NCI-H446 (cell line): ENCODE measurements around the gene DUSP12.
"Not testable (repeated sequence)": the region's sequence is repeated elsewhere in the genome, so short reads cannot be mapped to it uniquely, and the experiment has no call there.

Experiments used
- DNase-seq, 2 experiments: peaks; one replicate each; lab custom pipeline; 2025; lab: John Stamatoyannopoulos, UW

DUSP12 gene

DNA sequence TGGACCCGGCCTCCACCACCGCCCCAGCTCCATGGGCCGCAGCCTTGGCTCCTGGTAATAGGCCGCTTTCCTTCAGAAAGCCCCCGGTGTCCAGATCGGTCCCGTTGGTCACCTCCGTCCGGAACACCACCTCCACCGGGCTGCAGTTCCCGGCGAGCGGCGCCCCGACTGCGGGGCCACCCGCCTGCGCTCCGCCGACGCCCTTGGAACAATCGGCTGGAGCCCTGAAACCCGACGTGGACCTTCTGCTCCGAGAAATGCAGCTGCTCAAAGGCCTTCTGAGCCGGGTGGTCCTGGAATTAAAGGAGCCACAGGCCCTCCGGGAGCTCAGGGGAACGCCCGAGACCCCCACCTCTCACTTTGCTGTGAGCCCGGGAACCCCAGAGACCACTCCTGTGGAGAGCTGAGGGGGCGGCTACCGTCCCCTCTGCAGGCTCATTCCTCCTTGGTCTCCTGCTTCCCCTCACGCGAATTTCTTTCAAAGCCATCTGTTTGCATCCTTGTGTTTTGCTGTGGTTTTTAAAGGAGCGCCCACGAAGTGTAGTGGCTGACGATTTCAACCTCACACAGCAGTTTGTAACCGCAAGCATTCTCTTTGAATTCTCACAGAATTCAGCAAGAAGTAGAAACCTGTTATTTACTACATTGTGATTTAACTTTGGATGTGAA lies 22.2 kb upstream of the DUSP12 start:
- DNase-seq, result no peak

- no peak for DNase-seq
Observed at GRCh38 chr1:161728376-161729226, 21.0 kb upstream of the DUSP12 start.

- DNase-seq, result no peak
Observed at GRCh38 chr1:161730050-161730564, 19.5 kb upstream of the DUSP12 start.

DNA sequence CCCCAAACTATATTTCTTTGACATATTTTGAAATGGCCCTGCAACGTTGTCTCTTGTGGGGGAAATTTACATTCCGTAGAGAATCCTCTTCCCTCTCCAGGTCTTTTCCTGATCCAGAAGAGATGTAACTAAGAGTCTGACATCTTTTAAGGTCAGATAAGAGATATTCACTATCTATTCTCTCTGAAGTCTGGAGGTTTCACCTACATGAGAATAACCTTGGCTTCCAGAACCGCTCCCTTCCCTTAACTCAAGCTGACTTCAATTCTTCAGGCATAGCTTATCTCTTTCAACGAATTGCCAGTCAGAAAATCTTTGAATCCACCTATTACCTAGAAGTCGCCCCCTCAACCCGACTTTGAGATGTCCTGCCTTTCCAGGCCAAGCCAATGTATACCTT lies 18.3 kb upstream of the DUSP12 start:
- no peak for DNase-seq

DNA sequence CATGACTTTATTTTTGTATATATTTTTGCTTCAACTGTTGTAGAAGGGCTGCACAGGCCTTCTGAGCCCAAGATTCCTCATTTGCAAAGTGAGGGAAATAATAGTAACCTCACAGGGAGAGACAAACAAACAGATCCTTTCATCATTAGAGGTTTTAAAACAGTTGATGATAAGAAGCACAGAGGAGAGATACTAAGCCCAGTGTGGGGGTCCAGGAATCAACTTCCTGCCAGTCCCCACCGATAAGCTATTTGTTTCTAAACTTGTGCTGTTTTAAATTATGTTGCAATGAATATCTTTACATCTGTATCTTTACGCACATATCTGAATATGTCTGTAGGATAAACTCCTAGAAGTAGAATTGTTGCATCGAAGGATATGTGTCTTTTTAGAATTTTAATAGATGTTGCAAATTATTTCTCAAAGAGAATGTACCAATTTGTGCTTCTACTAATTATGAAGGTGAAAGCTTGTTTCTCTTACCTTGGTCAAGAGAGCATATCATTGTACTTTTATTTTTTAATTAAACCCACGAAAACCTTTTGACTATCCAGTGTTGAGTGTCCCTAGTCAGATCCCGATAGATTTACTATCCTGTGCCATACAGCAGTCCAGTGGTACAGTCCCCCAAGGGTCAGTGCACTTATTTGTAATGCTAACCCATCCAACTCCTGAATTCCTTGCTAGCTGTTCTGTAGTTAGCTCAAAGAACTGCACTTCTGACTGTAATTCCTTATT lies 17.4 kb upstream of the DUSP12 start:
- DNase-seq, result no peak

DNA sequence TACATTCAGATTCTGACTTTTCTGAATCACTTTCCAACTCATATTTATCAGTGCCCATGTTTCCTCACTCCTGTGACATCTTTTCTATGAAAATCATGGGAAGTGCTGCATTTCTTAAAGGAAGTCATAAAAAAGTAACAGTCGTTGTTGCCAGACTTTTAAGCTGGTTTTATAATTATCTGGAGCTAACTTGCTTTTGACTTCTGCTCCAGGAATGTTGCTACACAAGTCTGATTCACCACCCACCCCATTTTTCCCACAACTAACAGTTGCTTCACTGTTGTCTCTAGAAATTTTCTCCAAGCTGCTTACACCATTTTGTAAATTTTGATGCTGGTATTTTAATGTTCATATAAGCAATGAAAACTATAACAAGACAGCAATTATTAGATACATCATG lies 16.1 kb upstream of the DUSP12 start:
- no peak for DNase-seq

GRCh38 chr1:161735837-161736236 lies 13.7 kb upstream of the DUSP12 start:
- DNase-seq, result no peak

DNA sequence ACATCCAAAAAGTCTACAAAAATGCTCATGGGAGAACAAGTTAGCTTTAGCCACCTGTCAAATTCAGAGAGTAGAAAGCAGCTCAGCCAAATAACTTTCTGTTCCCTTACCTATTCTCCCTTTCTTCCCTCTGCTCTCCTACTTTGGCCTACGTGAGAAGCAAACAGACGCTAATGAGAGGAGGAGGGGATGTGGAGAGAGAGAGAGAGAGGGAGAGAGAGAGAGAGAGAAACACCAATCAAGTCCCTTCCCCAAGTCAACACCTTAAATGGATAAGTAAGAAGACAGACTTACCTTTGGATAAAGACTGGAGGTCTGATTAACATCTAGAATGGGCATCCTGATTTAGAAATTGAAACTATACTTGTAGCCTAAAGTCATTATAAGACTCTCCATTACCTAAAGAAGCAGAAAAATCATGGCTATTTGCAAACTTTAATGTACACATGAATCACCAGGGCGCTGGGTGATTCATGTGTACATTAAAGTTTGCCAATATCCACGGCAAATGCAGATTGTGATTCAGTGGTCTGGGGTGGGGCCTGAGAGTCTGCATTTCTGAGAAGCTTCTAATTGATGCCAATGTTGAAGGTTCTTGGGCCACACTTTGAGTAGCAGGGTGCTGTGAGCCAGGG lies 13.1 kb upstream of the DUSP12 start:
- DNase-seq, result no peak

GRCh38 chr1:161737625-161738024 lies 12.0 kb upstream of the DUSP12 start:
- DNase-seq, result no peak

GRCh38 chr1:161738627-161739287 lies 10.8 kb upstream of the DUSP12 start:
- peak; percentile 21 to 43 for DNase-seq

- DNase-seq, result no peak
Observed at GRCh38 chr1:161739865-161740566, 9.6 kb upstream of the DUSP12 start.

DNA sequence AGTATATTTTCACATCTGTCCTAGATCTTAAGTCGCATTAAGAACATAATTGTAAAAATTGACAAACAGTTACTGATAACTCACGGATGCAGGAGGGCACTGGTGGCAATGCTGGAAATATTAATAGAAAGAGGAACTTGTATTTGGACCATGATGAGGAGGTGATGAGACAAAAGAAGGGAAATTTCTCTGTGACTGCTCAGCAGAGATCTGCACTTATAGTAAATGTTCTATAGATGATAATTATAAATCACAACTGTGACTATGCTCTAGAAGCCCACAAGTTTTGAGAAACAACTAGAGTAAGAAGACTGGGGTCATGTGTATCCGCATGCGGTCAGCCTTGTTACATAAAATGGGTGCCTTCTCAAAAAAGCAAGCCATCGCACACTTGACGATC lies 8.7 kb upstream of the DUSP12 start:
- no peak for DNase-seq

GRCh38 chr1:161743231-161743630 lies 6.4 kb upstream of the DUSP12 start:
- DNase-seq, result no peak

DNA sequence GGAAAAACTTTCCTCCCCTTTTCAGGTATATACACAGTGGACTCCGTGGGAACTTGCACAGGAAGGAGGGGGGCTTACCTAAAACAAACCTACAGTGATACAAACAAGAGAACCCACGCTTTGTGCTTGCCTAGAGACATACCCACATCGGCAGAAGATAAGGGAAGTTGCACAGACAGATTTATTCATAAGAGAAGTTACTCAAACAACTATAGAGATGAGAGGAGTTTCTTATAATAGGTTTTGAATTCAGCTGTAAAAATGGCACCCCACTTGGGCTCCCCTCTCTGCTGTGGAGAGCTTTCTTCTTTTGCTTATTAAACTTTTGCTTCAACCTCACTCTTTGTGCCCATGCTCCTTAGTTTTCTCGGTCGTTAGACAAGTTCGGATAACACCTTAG lies 1.8 kb upstream of the DUSP12 start:
- no peak for DNase-seq

DNA sequence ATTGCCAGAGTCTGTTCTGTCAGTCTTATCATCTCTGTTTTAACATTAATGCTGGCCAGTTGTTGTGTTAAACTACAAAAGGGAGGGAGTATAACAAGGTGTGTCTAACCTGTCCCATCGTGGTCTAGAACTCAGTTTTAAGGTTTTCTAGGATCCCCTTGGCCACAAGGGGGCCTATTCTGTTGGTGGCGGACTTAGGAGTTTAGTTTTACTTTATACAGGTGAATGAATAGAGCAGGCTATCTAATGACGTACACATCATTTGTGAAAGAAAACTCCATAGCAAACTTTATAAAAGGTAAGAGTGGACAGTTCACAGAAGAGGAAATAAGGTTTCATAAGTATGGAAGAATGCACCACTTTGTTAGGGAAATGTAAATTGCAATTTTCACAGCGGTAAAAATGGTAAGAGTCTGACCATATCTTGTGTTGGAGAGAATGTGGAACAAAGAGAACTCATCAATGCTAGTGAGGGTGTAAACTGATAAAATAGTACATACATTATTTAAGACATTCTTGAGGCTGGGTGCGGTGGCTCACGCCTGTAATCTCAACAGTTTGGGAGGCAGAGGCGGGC lies 14.0 kb downstream of the DUSP12 start:
- no peak for DNase-seq

DNA sequence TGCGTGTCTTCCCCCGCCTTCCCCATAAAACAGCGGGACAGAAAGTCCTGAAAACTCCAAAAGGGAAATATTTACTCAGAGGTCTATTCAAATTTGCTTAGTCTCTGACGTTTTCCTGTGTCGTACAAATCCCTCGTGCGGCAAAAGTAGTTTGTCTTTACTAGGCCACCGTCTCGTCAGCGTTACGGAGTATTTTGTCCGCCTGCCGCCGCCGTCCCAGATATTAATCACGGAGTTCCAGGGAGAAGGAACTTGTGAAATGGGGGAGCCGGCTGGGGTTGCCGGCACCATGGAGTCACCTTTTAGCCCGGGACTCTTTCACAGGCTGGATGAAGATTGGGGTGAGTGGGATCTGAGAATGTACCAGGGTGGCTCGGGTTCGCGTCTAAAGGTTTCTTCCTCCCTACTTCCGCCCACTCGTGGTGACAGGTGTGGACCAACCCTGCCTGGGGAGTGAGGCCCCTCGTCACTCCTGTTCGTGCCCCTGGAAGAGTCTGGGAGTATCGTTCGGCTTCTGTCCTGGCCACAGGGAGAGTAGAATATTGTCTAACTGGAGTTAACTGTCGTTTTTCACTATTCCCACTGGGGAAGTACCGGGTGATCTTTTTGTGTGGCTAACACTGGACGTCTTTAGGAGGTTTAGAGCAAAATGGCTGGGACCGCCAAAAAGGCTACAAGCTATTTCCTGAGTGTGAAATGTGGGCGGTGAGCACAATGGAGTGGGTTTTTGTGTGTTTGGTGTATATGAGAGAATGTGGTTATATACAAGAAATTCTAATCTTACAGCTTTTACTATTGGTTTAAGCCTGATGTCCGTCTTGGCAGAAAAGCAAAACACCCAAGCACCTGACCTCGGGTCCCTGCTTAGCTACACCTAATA lies 16.8 kb downstream of the DUSP12 start, which contains the start of gene ATF6:
Gene ATF6, plus strand, starts transcription at position 219 of the 880 bp plus-strand sequence. Its CDS starts 41 bp downstream, at position 260.
- peak; percentile 83 to 91 for DNase-seq

DNA sequence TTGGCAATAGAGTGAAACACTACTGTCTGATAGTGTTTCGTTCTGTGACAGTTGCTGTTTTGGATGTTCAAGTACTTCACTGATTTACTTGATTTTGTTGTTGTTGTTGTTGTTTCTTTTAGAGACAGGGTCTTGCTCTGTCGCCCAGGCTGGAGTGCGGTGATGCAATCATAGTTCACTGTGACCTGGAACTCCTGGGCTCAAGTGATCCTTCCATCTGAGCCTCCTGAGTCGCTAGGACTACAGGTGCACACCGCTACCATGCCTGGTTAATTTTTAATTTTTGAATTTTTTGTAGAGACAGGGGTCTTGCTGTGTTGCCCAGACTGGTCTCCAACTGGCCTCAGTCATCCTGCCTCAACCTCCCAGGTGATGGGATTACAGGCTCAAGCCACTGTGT lies 18.9 kb downstream of the DUSP12 start:
- no peak for DNase-seq

DNA sequence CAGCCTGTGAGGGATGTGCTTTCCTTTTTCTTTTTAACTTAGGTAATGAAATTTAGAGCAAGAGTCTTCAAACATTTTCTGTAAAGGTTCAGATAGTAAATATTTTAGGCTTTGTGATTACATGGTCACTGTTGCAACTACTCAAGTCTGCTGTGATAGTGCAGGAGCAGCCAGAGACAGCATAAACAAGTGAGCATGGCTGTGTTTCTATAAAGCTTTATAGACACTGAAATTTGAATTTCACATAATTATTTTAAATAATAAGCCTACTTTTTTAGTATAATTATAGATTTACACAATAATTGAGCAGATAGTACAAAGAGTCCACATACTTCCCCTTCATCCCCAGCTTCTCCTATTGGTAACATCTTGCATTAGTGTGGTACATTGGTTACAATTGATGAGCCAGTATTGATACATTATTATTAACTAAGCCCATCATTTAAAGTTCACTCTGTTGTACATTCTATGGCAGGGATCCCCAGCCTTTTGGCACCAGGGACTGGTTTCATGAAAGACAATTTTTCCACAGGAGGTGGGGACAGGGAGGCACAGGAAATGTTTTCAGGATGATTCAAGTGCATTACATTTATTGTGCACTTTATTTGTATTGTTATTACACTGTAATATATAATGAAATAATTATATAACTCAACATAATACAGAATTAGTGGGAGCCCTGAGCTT lies 19.5 kb downstream of the DUSP12 start:
- DNase-seq, result no peak

- not testable (repeated sequence) for DNase-seq
Observed at GRCh38 chr1:161769673-161770045, 20.1 kb downstream of the DUSP12 start.
